Neural progenitor cell (in vitro differentiated cells): ENCODE data around the gene TRMT1. TPM values are rescaled to one million over a fixed set of nuclear protein-coding genes. Genes with fewer than 3 reads are reported as not detected.
A peak's percentile ranks its signal among the peaks of the same experiment; 100 is the strongest.

Source experiments
- DNase-seq: peaks from one replicate; pipeline ENCODE4 v3.0.0-alpha.2; 2016; ENCODE audit warnings: low spot score
- H2AFZ ChIP-seq: fragments of 200-600 bp; sonication (generic); replicated peaks from 2 replicates; pipeline ENCODE4 v1.6.1; 2016; ENCODE audit warnings: antibody characterized with exemption
- H3F3A ChIP-seq: fragments of 200-600 bp; sonication (generic); 2 replicates; pipeline ENCODE4 v1.6.1; 2016; ENCODE audit warnings: antibody characterized with exemption, low read depth
- H3K27ac ChIP-seq: fragments of 200-600 bp; sonication (generic); 2 replicates; pipeline ENCODE4 v1.5.1; 2016; ENCODE audit warnings: mild to moderate bottlenecking
- H3K27me3 ChIP-seq: fragments of 200-600 bp; sonication (generic); 2 replicates; pipeline ENCODE4 v1.6.1; 2016; ENCODE audit warnings: mild to moderate bottlenecking, moderate library complexity
- H3K36me3 ChIP-seq: fragments of 200-600 bp; sonication (generic); 2 replicates; pipeline ENCODE4 v1.5.1; 2016
- H3K4me1 ChIP-seq: fragments of 200-600 bp; sonication (generic); 2 replicates; pipeline ENCODE4 v1.6.1; 2016; ENCODE audit warnings: mixed run types
- H3K4me2 ChIP-seq: fragments of 200-600 bp; sonication (generic); 2 replicates; pipeline ENCODE4 v1.6.1; 2016
- H3K4me3 ChIP-seq: fragments of 200-600 bp; sonication (generic); 2 replicates; pipeline ENCODE4 v1.5.1; 2016
- H3K79me2 ChIP-seq: fragments of 200-600 bp; sonication (generic); 2 replicates; pipeline ENCODE4 v1.6.1; 2016; ENCODE audit warnings: low read depth
- H3K9ac ChIP-seq: fragments of 200-600 bp; sonication (generic); 2 replicates; pipeline ENCODE4 v1.6.1; 2016
- H3K9me3 ChIP-seq: fragments of 200-600 bp; sonication (generic); 2 replicates; pipeline ENCODE4 v1.5.1; 2016; ENCODE audit warnings: low read depth
- H4K20me1 ChIP-seq: fragments of 200-600 bp; sonication (generic); 2 replicates; pipeline ENCODE4 v1.6.1; 2016; ENCODE audit warnings: low read depth
- H3K27ac Mint-ChIP-seq: 3 replicates; pipeline ENCODE4 v1.8.0; 2021; ENCODE audit warnings: mixed read lengths
- H3K27me3 Mint-ChIP-seq: 2 replicates; pipeline ENCODE4 v1.8.0; 2022; ENCODE audit warnings: low read depth, mild to moderate bottlenecking, inconsistent platforms, moderate library complexity, mixed read lengths; ENCODE audit not compliant: insufficient read depth
- H3K36me3 Mint-ChIP-seq: 3 replicates; pipeline ENCODE4 v1.8.0; 2021; ENCODE audit warnings: mixed read lengths
- H3K4me1 Mint-ChIP-seq: 3 replicates; pipeline ENCODE4 v1.8.0; 2021; ENCODE audit warnings: mixed read lengths
- H3K4me3 Mint-ChIP-seq: 3 replicates; pipeline ENCODE4 v1.8.0; 2021; ENCODE audit warnings: mild to moderate bottlenecking, moderate library complexity, mixed read lengths
- H3K9me3 Mint-ChIP-seq: 3 replicates; pipeline ENCODE4 v1.8.0; 2020; ENCODE audit warnings: mixed read lengths
- EZH2 ChIP-seq: fragments of 200-600 bp; sonication (generic); IDR thresholded peaks from 2 replicates; pipeline ENCODE4 v1.6.1; 2017; ENCODE audit warnings: antibody characterized with exemption, mild to moderate bottlenecking, moderate library complexity
- EZH2phosphoT487 ChIP-seq: fragments of 200-600 bp; sonication (generic); IDR thresholded peaks from 2 replicates; pipeline ENCODE4 v1.6.1; 2017; ENCODE audit warnings: antibody characterized with exemption
- total RNA-seq: library from RNA; depleted of rRNA; stranded (reverse); fragments of >200 nt; gene quantifications from 2 replicates; pipeline ENCODE4 v1.2.3, GENCODE V29; 2015; ENCODE audit warnings: low replicate concordance
- TF ChIP-seq, protein P1 (sequence below): fragments of 200-600 bp; sonication (generic); IDR thresholded peaks from 2 replicates; pipeline ENCODE4 v1.5.1; 2017; ENCODE audit warnings: antibody characterized with exemption, mild to moderate bottlenecking

TRMT1 gene
- total RNA-seq, 1 donor from 2014 or later: 30.2 TPM

DNA sequence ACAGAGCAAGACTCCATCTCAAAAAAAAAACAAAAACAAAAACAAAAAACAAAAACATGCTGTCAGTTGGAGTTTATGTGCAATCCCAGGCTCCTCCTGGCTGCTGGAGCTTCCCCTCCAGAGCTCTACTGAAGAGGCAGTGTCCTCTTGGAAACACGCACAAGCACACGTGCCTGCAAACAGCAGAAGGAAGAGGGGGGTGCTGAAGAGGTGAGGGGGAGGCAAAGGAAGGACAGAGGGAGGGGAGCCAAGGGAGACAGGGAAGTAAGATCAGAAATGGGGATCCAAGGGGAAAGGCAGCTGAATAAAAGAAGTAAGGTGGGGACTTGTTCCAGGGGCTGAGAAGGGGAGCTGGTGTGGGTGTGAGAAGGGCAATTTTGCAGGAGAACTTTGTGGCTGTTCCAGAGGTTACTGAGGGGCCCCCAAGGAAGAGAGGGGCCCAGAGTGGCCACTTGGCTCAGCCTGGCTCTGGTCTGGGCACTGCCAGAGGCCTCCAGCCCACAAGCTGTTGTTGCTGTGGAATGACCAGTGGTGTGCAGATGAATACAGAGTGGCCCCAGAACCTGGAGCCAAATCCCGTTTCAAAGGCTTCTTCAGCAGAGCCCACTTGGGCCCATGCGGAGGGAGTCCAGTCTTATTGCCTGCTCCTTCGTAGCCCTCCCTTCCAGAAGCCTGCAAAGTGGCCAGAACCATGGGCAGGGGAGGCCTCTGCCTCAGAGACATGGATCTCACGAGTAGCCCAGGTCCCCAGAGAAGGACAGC, 48.3 kb downstream of the TRMT1 start:
- no peak for DNase-seq
- no peak overlapping the region for H2AFZ ChIP-seq
- H3K27me3 ChIP-seq: peaks cover 37% of the 10 kb centered on the region
- H3K4me2 ChIP-seq: no peak overlapping the region
- Mint-ChIP-seq H3K4me3 (peak overlapping the region; percentile 31), H3K27me3 (peaks cover 40% of the 10 kb centered on the region), H3K27ac (no peak overlapping the region), H3K36me3 (no peaks in the 10 kb centered on the region), H3K4me1 (peaks cover 6% of the 10 kb centered on the region), H3K9me3 (no peaks in the 10 kb centered on the region)
- H3K9ac ChIP-seq: no peak overlapping the region
- no peak overlapping the region for H3K4me3 ChIP-seq
- H3K9me3 ChIP-seq: no peaks in the 10 kb centered on the region
- H3K27ac ChIP-seq: no peak overlapping the region
- no peak for TF ChIP-seq EZH2
- TF ChIP-seq, protein P1, sequence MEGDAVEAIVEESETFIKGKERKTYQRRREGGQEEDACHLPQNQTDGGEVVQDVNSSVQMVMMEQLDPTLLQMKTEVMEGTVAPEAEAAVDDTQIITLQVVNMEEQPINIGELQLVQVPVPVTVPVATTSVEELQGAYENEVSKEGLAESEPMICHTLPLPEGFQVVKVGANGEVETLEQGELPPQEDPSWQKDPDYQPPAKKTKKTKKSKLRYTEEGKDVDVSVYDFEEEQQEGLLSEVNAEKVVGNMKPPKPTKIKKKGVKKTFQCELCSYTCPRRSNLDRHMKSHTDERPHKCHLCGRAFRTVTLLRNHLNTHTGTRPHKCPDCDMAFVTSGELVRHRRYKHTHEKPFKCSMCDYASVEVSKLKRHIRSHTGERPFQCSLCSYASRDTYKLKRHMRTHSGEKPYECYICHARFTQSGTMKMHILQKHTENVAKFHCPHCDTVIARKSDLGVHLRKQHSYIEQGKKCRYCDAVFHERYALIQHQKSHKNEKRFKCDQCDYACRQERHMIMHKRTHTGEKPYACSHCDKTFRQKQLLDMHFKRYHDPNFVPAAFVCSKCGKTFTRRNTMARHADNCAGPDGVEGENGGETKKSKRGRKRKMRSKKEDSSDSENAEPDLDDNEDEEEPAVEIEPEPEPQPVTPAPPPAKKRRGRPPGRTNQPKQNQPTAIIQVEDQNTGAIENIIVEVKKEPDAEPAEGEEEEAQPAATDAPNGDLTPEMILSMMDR: no peak
- peaks cover 12% of the 10 kb centered on the region for H3K4me1 ChIP-seq
- H4K20me1 ChIP-seq: no peaks in the 10 kb centered on the region
- no peaks in the 10 kb centered on the region for H3K79me2 ChIP-seq
- H3F3A ChIP-seq: no peaks in the 10 kb centered on the region
- H3K36me3 ChIP-seq: no peaks in the 10 kb centered on the region

DNA sequence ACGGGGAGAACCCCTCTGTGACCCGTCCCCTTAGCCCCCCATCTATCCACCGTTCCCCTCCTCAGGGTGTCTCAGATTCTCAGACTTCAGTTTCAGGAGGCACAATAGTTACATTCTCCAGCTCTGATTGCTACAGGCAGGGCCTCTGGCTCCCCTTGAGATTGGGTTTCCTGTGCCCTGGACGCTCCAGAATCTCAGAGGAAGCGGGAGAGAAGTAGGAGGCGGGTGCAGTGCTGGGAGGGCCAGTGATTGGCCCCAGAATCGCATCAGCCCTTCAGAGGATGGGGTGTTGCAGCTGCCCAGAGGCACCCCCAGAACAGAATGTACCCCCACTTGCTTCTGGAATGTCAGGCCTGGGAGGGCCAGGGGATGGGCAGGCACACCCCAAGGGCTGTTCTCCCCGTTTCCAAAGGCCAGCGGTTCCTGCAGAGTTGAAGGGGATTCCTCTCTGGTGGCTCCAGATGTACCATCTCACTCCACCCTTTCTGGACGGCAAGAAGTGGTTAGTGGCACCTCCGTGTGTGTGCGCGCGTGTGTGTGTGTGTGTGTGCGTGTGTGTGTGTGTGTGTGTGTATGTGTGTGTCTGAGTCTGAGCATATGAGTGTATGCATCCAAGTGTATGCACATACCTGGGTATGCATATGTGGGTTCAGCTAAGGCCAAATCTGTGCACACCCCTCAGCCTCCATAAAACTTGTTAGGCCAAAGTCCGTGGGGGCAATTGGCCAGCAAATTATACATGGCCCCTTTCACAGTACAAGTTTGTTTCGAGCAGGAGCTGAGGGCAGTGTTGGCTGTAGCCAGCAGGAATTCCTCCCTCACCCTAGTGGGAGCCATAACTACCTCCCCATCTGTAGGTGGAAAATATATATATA, 49.4 kb downstream of the TRMT1 start:
- Histone ChIP-seq H4K20me1 (no peaks in the 10 kb centered on the region), H2AFZ (no peak overlapping the region), H3F3A (no peaks in the 10 kb centered on the region), H3K79me2 (no peaks in the 10 kb centered on the region), H3K4me3 (no peak overlapping the region), H3K27me3 (peaks cover 48% of the 10 kb centered on the region), H3K4me1 (peaks cover 12% of the 10 kb centered on the region), H3K9ac (no peak overlapping the region), H3K9me3 (no peaks in the 10 kb centered on the region), H3K4me2 (no peak overlapping the region), H3K27ac (no peak overlapping the region), H3K36me3 (no peaks in the 10 kb centered on the region)
- Mint-ChIP-seq H3K4me1 (peaks cover 7% of the 10 kb centered on the region), H3K4me3 (no peak overlapping the region), H3K27me3 (peaks cover 45% of the 10 kb centered on the region), H3K9me3 (no peaks in the 10 kb centered on the region), H3K36me3 (no peaks in the 10 kb centered on the region), H3K27ac (peak overlapping the region; percentile 78)
- TF ChIP-seq EZH2 (no peak), EZH2phosphoT487 (no peak)
- TF ChIP-seq, protein P1: no peak
- no peak for DNase-seq

DNA sequence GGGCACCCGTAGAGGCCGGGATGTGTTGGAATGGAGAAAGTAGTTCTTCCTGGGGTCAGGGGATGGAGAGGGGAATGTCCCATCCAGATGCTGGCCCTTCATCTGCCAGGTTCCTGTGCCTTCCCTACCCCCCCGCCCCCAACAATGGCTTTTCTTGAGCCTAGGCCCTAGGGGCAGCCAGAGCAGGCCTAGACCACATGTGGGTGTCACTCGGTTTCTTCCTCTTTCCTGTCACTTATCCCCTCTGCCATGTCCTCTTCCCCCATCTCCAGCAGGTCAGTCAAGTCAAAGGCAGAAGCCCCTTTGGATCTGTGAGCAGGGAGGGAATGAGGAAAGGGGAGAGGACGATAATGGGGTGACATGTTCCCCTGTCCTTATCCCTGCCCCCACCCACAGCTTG, 50.3 kb downstream of the TRMT1 start:
- no peak for DNase-seq
- H3K27me3 Mint-ChIP-seq: peaks cover 52% of the 10 kb centered on the region
- H3K4me2 ChIP-seq: no peak overlapping the region
- peaks cover 12% of the 10 kb centered on the region for H3K4me1 ChIP-seq
- H3K27ac ChIP-seq: no peak overlapping the region
- no peak overlapping the region for H3K9ac ChIP-seq
- peaks cover 15% of the 10 kb centered on the region for H3K4me1 Mint-ChIP-seq
- H3K36me3 ChIP-seq: no peaks in the 10 kb centered on the region
- H3K27me3 ChIP-seq: peaks cover 57% of the 10 kb centered on the region
- H4K20me1 ChIP-seq: no peaks in the 10 kb centered on the region
- H3K27ac Mint-ChIP-seq: no peak overlapping the region
- H3K4me3 Mint-ChIP-seq: no peak overlapping the region
- H2AFZ ChIP-seq: no peak overlapping the region
- no peak overlapping the region for H3K4me3 ChIP-seq
- no peaks in the 10 kb centered on the region for H3K79me2 ChIP-seq
- TF ChIP-seq EZH2: no peak
- TF ChIP-seq EZH2phosphoT487: no peak
- TF ChIP-seq, protein P1: no peak
- no peaks in the 10 kb centered on the region for H3F3A ChIP-seq
- H3K9me3 Mint-ChIP-seq: no peaks in the 10 kb centered on the region
- no peaks in the 10 kb centered on the region for H3K36me3 Mint-ChIP-seq
- no peaks in the 10 kb centered on the region for H3K9me3 ChIP-seq
